ENCODE results near the gene DRG2. TPM values are rescaled to one million over a fixed set of nuclear protein-coding genes. Genes with fewer than 3 reads are reported as not detected.

The DRG2 gene
- total RNA-seq, 1 donor from 2014 or later = 38.3 TPM

DNA sequence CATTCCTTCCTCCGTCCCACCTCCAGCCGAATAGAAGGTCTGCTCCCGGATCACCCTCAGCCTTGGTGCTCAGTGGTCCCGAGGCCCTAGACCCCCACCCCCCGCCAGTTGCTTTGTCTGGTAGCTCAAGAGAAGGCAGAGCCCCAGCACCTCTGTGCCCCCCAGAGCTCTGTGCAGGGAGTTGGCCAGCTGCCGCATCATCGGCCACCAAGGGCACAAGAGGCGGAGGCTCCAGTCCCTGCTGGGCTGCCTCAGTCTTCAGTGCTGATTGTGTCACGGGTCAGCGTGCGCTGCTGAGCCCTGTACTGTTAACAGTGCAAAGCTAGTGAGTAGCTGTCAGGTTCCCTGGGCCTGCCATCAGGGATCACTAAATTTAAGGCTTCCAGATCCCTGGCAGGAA, 22.2 kb upstream of the DRG2 start:
- no peaks in the 10 kb centered on the region for H3K27me3 Mint-ChIP-seq (ENCODE audit: unreplicated experiment)
- no peak overlapping the region for H3K27ac Mint-ChIP-seq (ENCODE audit: unreplicated experiment)
- H3K4me3 Mint-ChIP-seq (ENCODE audit: unreplicated experiment) = no peak overlapping the region
- H3K9me3 Mint-ChIP-seq (ENCODE audit: unreplicated experiment) = no peaks in the 10 kb centered on the region
- peaks cover 13% of the 10 kb centered on the region for H3K4me1 Mint-ChIP-seq (ENCODE audit: unreplicated experiment)
- DNase-seq (ENCODE audit: low spot score) = no peak
- no peak for TF ChIP-seq CTCF (IDR thresholded peaks at IDR 0.05; ENCODE audit: unreplicated experiment)
- H3K36me3 Mint-ChIP-seq (ENCODE audit: low read depth, unreplicated experiment) = peaks cover 12% of the 10 kb centered on the region

GRCh38 chr17:18066866-18067265, 20.9 kb upstream of the DRG2 start:
- Mint-ChIP-seq H3K4me3 (ENCODE audit: unreplicated experiment) (no peak overlapping the region), H3K4me1 (ENCODE audit: unreplicated experiment) (peaks cover 16% of the 10 kb centered on the region), H3K36me3 (ENCODE audit: low read depth, unreplicated experiment) (peaks cover 12% of the 10 kb centered on the region), H3K27me3 (ENCODE audit: unreplicated experiment) (no peaks in the 10 kb centered on the region), H3K27ac (ENCODE audit: unreplicated experiment) (no peak overlapping the region), H3K9me3 (ENCODE audit: unreplicated experiment) (no peaks in the 10 kb centered on the region)
- no peak for DNase-seq (ENCODE audit: low spot score)
- no peak for TF ChIP-seq CTCF (IDR thresholded peaks at IDR 0.05; ENCODE audit: unreplicated experiment)

DNA sequence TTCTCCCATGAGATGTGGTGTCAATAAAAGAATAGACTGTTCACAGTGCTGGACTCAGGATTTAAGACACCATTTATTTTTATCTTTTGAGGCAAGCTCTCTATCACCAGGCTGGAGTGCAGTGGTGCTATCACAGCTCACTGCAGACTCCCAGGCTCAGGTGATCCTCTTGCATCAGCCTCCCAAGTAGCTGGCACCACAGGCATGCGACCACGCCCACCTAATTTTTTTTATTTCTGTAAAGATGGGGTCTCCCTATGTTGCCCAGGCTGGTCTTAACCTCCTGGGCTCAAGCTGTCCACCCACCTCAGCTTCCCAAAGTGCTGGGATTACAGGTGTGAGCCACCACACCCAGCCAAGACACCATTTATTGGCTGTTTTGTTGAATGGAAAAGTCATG, 18.6 kb upstream of the DRG2 start:
- TF ChIP-seq CTCF (IDR thresholded peaks at IDR 0.05; ENCODE audit: unreplicated experiment) = no peak
- Mint-ChIP-seq H3K27me3 (ENCODE audit: unreplicated experiment) (no peaks in the 10 kb centered on the region), H3K27ac (ENCODE audit: unreplicated experiment) (no peak overlapping the region), H3K4me3 (ENCODE audit: unreplicated experiment) (no peak overlapping the region), H3K9me3 (ENCODE audit: unreplicated experiment) (no peaks in the 10 kb centered on the region), H3K4me1 (ENCODE audit: unreplicated experiment) (peaks cover 16% of the 10 kb centered on the region), H3K36me3 (ENCODE audit: low read depth, unreplicated experiment) (peaks cover 6% of the 10 kb centered on the region)
- no peak for DNase-seq (ENCODE audit: low spot score)

DNA sequence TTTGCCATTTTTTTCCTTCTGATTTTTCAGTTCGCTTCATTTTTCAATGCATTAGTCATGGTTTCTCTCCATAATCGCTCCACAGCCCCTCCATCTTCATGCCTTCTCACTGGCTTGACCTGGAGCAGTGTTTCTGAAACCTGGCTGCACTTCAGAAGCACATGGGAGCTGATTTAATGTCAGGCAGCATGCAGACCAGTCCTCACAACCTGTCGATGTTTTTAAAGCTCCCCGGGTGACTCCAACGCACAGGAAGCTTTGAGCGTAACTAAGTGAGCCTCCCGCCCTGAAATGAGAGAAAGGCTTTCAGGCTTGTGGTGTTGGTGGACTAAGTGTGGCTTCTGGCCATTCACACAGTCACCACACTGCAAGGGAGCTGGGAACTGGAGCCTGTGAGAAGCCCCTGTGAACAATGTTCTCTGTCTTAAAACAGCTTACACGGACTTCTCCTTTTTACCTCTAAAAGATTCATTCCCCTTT, 16.8 kb upstream of the DRG2 start:
- Mint-ChIP-seq H3K27ac (ENCODE audit: unreplicated experiment) (no peak overlapping the region), H3K9me3 (ENCODE audit: unreplicated experiment) (no peaks in the 10 kb centered on the region), H3K4me3 (ENCODE audit: unreplicated experiment) (no peak overlapping the region), H3K4me1 (ENCODE audit: unreplicated experiment) (peaks cover 16% of the 10 kb centered on the region), H3K36me3 (ENCODE audit: low read depth, unreplicated experiment) (no peaks in the 10 kb centered on the region), H3K27me3 (ENCODE audit: unreplicated experiment) (peaks cover 1% of the 10 kb centered on the region)
- TF ChIP-seq CTCF (IDR thresholded peaks at IDR 0.05; ENCODE audit: unreplicated experiment) = no peak
- DNase-seq (ENCODE audit: low spot score) = no peak

- DNase-seq (ENCODE audit: low spot score) = no peak
- Mint-ChIP-seq H3K27ac (ENCODE audit: unreplicated experiment) (no peak overlapping the region), H3K4me3 (ENCODE audit: unreplicated experiment) (no peak overlapping the region), H3K9me3 (ENCODE audit: unreplicated experiment) (no peaks in the 10 kb centered on the region), H3K27me3 (ENCODE audit: unreplicated experiment) (peaks cover 1% of the 10 kb centered on the region), H3K36me3 (ENCODE audit: low read depth, unreplicated experiment) (no peaks in the 10 kb centered on the region), H3K4me1 (ENCODE audit: unreplicated experiment) (peaks cover 16% of the 10 kb centered on the region)
- TF ChIP-seq CTCF (IDR thresholded peaks at IDR 0.05; ENCODE audit: unreplicated experiment) = no peak
Observed at GRCh38 chr17:18071751-18072150, 16.0 kb upstream of the DRG2 start.

All from endothelial cell (in vitro differentiated cells).